NT2/D1 (cell line): ENCODE results near the gene M1AP.

ENCODE experiments used
- DNase-seq: peaks from one replicate; pipeline ENCODE4 v3.0.0-alpha.2; 2011; ENCODE audit warnings: low read depth, low spot score
- H3K27me3 ChIP-seq: 2 replicates; pipeline ENCODE4 v1.6.0; 2011; ENCODE audit warnings: mild to moderate bottlenecking; ENCODE audit not compliant: insufficient read length, insufficient read depth
- H3K36me3 ChIP-seq: 2 replicates; pipeline ENCODE4 v1.6.1; 2011; ENCODE audit warnings: mild to moderate bottlenecking, low read length, mixed read lengths; ENCODE audit not compliant: insufficient read depth, insufficient read length
- H3K4me1 ChIP-seq: 2 replicates; pipeline ENCODE4 v1.5.1; 2011; ENCODE audit not compliant: insufficient read depth, insufficient read length
- H3K4me3 ChIP-seq: 2 replicates; pipeline ENCODE4 v1.5.1; 2011; ENCODE audit warnings: low read depth; ENCODE audit not compliant: insufficient read length
- H3K9ac ChIP-seq: 2 replicates; pipeline ENCODE4 v1.6.0; 2011; ENCODE audit warnings: low read depth; ENCODE audit not compliant: insufficient read length
- H3K9me3 ChIP-seq: 2 replicates; pipeline ENCODE4 v1.5.1; 2011; ENCODE audit warnings: mild to moderate bottlenecking, low read length; ENCODE audit not compliant: insufficient read depth
- SUZ12 ChIP-seq: IDR thresholded peaks from 2 replicates; pipeline ENCODE4 v1.6.1; 2011; ENCODE audit not compliant: insufficient read length, insufficient read depth; ENCODE audit errors: extremely low read depth
- YY1 ChIP-seq: IDR thresholded peaks from 2 replicates; pipeline ENCODE4 v1.6.1; 2011; ENCODE audit not compliant: insufficient read length, insufficient read depth
- ZNF274 ChIP-seq: IDR thresholded peaks from 2 replicates; pipeline ENCODE4 v1.6.1; 2011; ENCODE audit warnings: mild to moderate bottlenecking, low read depth, low read length

The M1AP gene

GRCh38 chr2:74507926-74508520, 140.1 kb downstream of the M1AP start:
- TF ChIP-seq SUZ12 (no peak), YY1 (no peak), ZNF274 (no peak)
- H3K36me3 ChIP-seq, result peaks cover 18% of the 10 kb centered on the region
- H3K4me3 ChIP-seq, result peak overlapping the region; percentile 88
- DNase-seq, result no peak
- peak overlapping the region; percentile 99 for H3K9ac ChIP-seq
- H3K27me3 ChIP-seq, result peaks cover 38% of the 10 kb centered on the region
- H3K9me3 ChIP-seq, result no peaks in the 10 kb centered on the region
- peaks cover 7% of the 10 kb centered on the region for H3K4me1 ChIP-seq
